C4-2B (cell line): ENCODE measurements around the gene RABL3.

ENCODE experiments used
- ZFX ChIP-seq: fragments of 450-650 bp; IDR thresholded peaks from 2 replicates; pipeline ENCODE4 v1.6.1; 2017
- TF ChIP-seq, protein P1 (sequence below): fragments of 450-650 bp; conservative IDR thresholded peaks from 2 replicates; pipeline ENCODE4 v1.5.1; 2017; ENCODE audit warnings: mild to moderate bottlenecking

DNA sequence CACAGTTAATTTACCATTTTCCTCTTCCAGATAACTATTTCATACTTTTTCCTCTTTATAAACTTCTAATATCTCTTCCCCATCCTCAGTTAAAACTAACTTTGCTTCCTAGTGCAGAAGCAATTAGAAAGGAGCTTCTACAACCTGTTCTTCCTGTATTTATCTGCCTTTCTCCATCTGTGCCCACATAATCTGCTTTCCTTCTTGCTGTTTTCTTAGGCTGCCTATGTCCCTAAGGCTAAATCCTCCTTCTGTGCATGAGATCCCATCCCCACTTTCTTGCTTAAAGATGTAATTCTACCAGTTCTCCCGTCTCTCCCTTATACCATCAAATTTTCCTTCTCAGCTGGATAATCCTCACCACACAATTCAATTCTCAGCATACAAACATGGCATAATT, 31.9 kb downstream of the RABL3 start:
- TF ChIP-seq, protein P1, sequence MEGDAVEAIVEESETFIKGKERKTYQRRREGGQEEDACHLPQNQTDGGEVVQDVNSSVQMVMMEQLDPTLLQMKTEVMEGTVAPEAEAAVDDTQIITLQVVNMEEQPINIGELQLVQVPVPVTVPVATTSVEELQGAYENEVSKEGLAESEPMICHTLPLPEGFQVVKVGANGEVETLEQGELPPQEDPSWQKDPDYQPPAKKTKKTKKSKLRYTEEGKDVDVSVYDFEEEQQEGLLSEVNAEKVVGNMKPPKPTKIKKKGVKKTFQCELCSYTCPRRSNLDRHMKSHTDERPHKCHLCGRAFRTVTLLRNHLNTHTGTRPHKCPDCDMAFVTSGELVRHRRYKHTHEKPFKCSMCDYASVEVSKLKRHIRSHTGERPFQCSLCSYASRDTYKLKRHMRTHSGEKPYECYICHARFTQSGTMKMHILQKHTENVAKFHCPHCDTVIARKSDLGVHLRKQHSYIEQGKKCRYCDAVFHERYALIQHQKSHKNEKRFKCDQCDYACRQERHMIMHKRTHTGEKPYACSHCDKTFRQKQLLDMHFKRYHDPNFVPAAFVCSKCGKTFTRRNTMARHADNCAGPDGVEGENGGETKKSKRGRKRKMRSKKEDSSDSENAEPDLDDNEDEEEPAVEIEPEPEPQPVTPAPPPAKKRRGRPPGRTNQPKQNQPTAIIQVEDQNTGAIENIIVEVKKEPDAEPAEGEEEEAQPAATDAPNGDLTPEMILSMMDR = no peak
- no peak for TF ChIP-seq ZFX
